Measurements from ENCODE around the gene GLRA1. TPM values are rescaled to one million over a fixed set of nuclear protein-coding genes. Genes with fewer than 3 reads are reported as not detected.
A peak's percentile ranks its signal among the peaks of the same experiment; 100 is the strongest.

Gene GLRA1
- total RNA-seq, 1 experiment from 2014 or later: not detected

- peaks cover 37% of the 10 kb centered on the region for H3K27me3 ChIP-seq (ENCODE audit: low read length)
- H3K27ac ChIP-seq (ENCODE audit: low read length): no peak overlapping the region
- no peak overlapping the region for H3K4me2 ChIP-seq (ENCODE audit: low read length)
- ChIA-PET POLR2A (ENCODE audit: unreplicated experiment) (no interaction called here), CTCF (no interaction called here)
- no peak overlapping the region for H2AFZ ChIP-seq (ENCODE audit: low read length)
- H3K9ac ChIP-seq (ENCODE audit: low read length): no peak overlapping the region
- H3K36me3 ChIP-seq (ENCODE audit: low read depth, low read length): no peaks in the 10 kb centered on the region
- H4K20me1 ChIP-seq (ENCODE audit: low read length): no peaks in the 10 kb centered on the region
- BruUV-seq (replicated peaks): no TSS peak
- DNase-seq (no peak), ATAC-seq (no peak)
- intact Hi-C loops (cut with micrococcal nuclease): no loop called here
- TF ChIP-seq EZH2phosphoT487 (IDR thresholded peaks at IDR 0.05; ENCODE audit: borderline replicate concordance, low read length): no peak
- no peak for TF ChIP-seq EZH2 (IDR thresholded peaks at IDR 0.05; ENCODE audit: low read length, unreplicated experiment)
- TF ChIP-seq CTCF (conservative IDR thresholded peaks at IDR 0.05; ENCODE audit: low read depth, low read length): no peak
- H3K9me3 ChIP-seq (ENCODE audit: low read length): no peaks in the 10 kb centered on the region
- no peaks in the 10 kb centered on the region for H3K9me2 ChIP-seq (replicated peaks; ENCODE audit: low read length)
- H3F3A ChIP-seq (ENCODE audit: low read length, unreplicated experiment): no peaks in the 10 kb centered on the region
- H3K4me3 ChIP-seq (ENCODE audit: low read length): no peak overlapping the region
- H3K79me2 ChIP-seq (ENCODE audit: low read length): no peaks in the 10 kb centered on the region
- no peaks in the 10 kb centered on the region for H3K4me1 ChIP-seq (ENCODE audit: insufficient read depth, low read length)
These were observed 29.2 kb upstream of the GLRA1 start for GRCh38 chr5:151953833-151954232.

- no TSS peak for BruUV-seq (replicated peaks)
- CTCF ChIA-PET: no interaction called here
- POLR2A ChIA-PET (ENCODE audit: unreplicated experiment): no interaction called here
- Histone ChIP-seq H3K9ac (ENCODE audit: low read length) (no peak overlapping the region), H3K9me3 (ENCODE audit: low read length) (no peaks in the 10 kb centered on the region), H3K4me3 (ENCODE audit: low read length) (no peak overlapping the region), H3K4me1 (ENCODE audit: insufficient read depth, low read length) (no peaks in the 10 kb centered on the region), H3K4me2 (ENCODE audit: low read length) (no peak overlapping the region), H2AFZ (ENCODE audit: low read length) (no peak overlapping the region), H3K79me2 (ENCODE audit: low read length) (no peaks in the 10 kb centered on the region), H3K27ac (ENCODE audit: low read length) (no peak overlapping the region), H3F3A (ENCODE audit: low read length, unreplicated experiment) (no peaks in the 10 kb centered on the region), H3K36me3 (ENCODE audit: low read depth, low read length) (no peaks in the 10 kb centered on the region), H3K27me3 (ENCODE audit: low read length) (peaks cover 36% of the 10 kb centered on the region), H3K9me2 (replicated peaks; ENCODE audit: low read length) (no peaks in the 10 kb centered on the region), H4K20me1 (ENCODE audit: low read length) (no peaks in the 10 kb centered on the region)
- intact Hi-C loops (cut with micrococcal nuclease): no loop called here
- DNase-seq (no peak), ATAC-seq (no peak)
- TF ChIP-seq EZH2 (IDR thresholded peaks at IDR 0.05; ENCODE audit: low read length, unreplicated experiment): no peak
- TF ChIP-seq CTCF (conservative IDR thresholded peaks at IDR 0.05; ENCODE audit: low read depth, low read length): no peak
- TF ChIP-seq EZH2phosphoT487 (IDR thresholded peaks at IDR 0.05; ENCODE audit: borderline replicate concordance, low read length): no peak
These were observed 27.6 kb upstream of the GLRA1 start for GRCh38 chr5:151952238-151952637.

- CTCF ChIA-PET: interaction anchor here (0.5 kb wide), 1 partner anchor 46 kb away, joined by 3 read pairs; no protein-coding TSS in a partner anchor
- Histone ChIP-seq H2AFZ (ENCODE audit: low read length) (no peak overlapping the region), H3K4me1 (ENCODE audit: insufficient read depth, low read length) (no peaks in the 10 kb centered on the region), H3K9ac (ENCODE audit: low read length) (no peak overlapping the region), H3K4me3 (ENCODE audit: low read length) (no peak overlapping the region), H3K9me2 (replicated peaks; ENCODE audit: low read length) (no peaks in the 10 kb centered on the region), H3K9me3 (ENCODE audit: low read length) (no peaks in the 10 kb centered on the region), H3K36me3 (ENCODE audit: low read depth, low read length) (no peaks in the 10 kb centered on the region), H3F3A (ENCODE audit: low read length, unreplicated experiment) (no peaks in the 10 kb centered on the region), H3K27me3 (ENCODE audit: low read length) (peaks cover 50% of the 10 kb centered on the region), H3K27ac (ENCODE audit: low read length) (no peak overlapping the region), H4K20me1 (ENCODE audit: low read length) (no peaks in the 10 kb centered on the region), H3K79me2 (ENCODE audit: low read length) (no peaks in the 10 kb centered on the region), H3K4me2 (ENCODE audit: low read length) (no peak overlapping the region)
- TF ChIP-seq EZH2phosphoT487 (IDR thresholded peaks at IDR 0.05; ENCODE audit: borderline replicate concordance, low read length): no peak
- TF ChIP-seq CTCF (conservative IDR thresholded peaks at IDR 0.05; ENCODE audit: low read depth, low read length): no peak
- no peak for TF ChIP-seq EZH2 (IDR thresholded peaks at IDR 0.05; ENCODE audit: low read length, unreplicated experiment)
- intact Hi-C loops (cut with micrococcal nuclease): no loop called here
- POLR2A ChIA-PET (ENCODE audit: unreplicated experiment): no interaction called here
- peak; percentile 12 for DNase-seq
- no peak for ATAC-seq
- no TSS peak for BruUV-seq (replicated peaks)
These were observed 26.1 kb upstream of the GLRA1 start for GRCh38 chr5:151950706-151951105.
